ENCODE data around the gene ANKRD65. TPM values are rescaled to one million over a fixed set of nuclear protein-coding genes. Genes with fewer than 3 reads are reported as not detected.

ANKRD65 gene
- total and polyA plus RNA-seq, 3 experiments from 2014 or later: not detected

DNA sequence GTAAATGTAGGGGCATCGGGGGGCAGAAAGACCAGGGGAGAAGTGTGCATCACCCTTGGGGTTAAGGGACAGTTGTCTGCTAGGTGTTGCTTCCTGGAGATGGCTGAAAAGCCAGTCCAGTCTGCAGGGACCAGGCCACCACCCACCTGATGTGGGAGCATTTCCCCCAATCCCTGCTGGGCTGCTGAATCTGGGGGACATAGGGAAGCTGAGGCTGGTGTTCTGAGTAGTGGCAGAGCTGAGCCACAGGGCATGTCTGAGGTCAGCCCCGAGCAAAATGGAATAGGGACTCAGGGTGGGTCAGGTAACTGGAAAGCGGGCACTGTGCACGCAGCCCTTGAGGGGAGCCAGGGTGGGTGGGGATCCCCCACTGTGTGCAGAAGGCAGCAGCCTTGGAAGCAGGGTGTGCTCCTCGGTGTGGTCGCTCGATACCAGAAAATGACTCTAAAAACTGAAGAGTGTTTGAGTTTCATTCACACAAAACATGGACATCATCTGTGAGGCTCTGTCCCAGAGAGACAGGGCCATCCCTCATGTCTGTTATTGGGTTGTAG is 19.5 kb downstream of the ANKRD65 start:
- ChIA-PET CTCF (interaction anchor here (1.4 kb wide), 1 partner anchor 26 kb away, joined by 5 read pairs; the partner anchor contains the start of gene AURKAIP1), POLR2A (no interaction called here)
- no peak for DNase-seq
- Histone ChIP-seq H3K27ac (ENCODE audit: low read depth, low read length) (no peak overlapping the region), H3K9me3 (ENCODE audit: low read length) (no peaks in the 10 kb centered on the region), H3K36me3 (ENCODE audit: insufficient read depth, low read length) (peaks cover 63% of the 10 kb centered on the region), H3K4me3 (ENCODE audit: low read length) (no peak overlapping the region), H3K4me1 (ENCODE audit: insufficient read depth, low read length) (peaks cover 52% of the 10 kb centered on the region), H3K27me3 (ENCODE audit: insufficient read depth, low read length, poor library complexity, severe bottlenecking) (no peaks in the 10 kb centered on the region)
- peaks cover 35 to 63% (median 46%) of the 10 kb centered on the region in 3 donors for H3K4me1 Mint-ChIP-seq
- peaks cover 0 to 5% of the 10 kb centered on the region in 2 donors for H3K27me3 Mint-ChIP-seq
- H3K27ac Mint-ChIP-seq: peak overlapping the region; percentile 63 to 97 (median 82)
- peaks cover 0 to 85% (median 10%) of the 10 kb centered on the region in 3 donors for H3K36me3 Mint-ChIP-seq
- H3K9me3 Mint-ChIP-seq: no peaks in the 10 kb centered on the region
- peak overlapping the region; percentile 5 to 97 (median 68) for H3K4me3 Mint-ChIP-seq

DNA sequence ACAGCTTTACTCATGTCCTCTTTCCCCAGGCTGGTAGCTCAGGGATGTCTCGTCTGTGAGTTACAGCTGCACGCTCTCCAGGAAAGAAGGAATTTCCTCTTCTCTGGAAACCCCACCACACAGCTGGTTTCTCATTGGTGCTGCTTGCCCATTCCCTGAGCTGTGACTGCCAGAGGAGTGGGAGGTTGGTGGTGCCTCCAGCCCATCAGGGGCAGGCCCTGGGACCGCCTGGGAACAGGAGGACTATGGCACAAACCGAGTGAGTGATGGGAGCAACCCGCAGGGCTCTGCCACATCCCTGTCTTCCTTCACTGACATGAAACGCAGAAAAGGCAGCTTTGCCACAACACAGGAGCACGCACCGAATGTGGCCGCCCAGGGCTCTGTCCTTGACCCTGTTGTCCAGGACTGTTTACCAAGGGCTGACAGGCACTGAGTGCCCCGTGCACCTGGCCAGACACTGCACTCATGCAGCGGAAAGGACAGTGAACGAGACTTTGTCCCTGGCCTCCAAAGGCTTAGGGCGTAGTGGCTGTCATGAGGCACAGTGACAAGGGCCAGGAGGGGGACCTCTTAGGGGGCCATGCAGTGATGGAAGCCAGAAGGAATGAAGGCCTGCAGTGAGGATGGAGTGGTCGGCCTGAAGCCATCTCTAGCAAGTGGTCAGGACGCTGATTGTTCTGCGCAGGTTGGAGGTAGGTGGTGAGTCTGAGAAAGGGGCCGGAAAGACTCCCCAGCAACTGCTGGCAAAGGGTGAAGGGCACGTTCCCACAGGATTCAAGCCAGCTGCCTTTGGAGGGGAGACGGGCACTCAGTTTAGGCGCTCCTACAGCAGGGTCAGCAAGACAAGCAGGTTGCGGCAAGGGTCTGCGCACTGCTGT is 20.3 kb downstream of the ANKRD65 start:
- Mint-ChIP-seq H3K4me1 (peaks cover 30 to 56% (median 40%) of the 10 kb centered on the region in 3 donors), H3K4me3 (peak overlapping the region; percentile 88 to 97 (median 90)), H3K9me3 (no peaks in the 10 kb centered on the region), H3K27ac (peak overlapping the region; percentile 84 to 97 (median 92)), H3K27me3 (peaks cover 0 to 5% of the 10 kb centered on the region in 2 donors), H3K36me3 (peaks cover 0 to 81% (median 10%) of the 10 kb centered on the region in 3 donors)
- ChIA-PET CTCF (interaction anchor here (1.1 to 3.0 kb wide), 4 partner anchors 20 to 41 kb away, joined by 3 to 21 read pairs (median 9); partner anchors contain the start of gene AURKAIP1), POLR2A (interaction anchor here (0.6 to 3.8 kb wide), 3 partner anchors 15 to 623 kb away, joined by 3 to 48 read pairs (median 5); partner anchors contain the start of gene AURKAIP1)
- Histone ChIP-seq H3K27me3 (ENCODE audit: insufficient read depth, low read length, poor library complexity, severe bottlenecking) (no peaks in the 10 kb centered on the region), H3K9me3 (ENCODE audit: low read length) (no peaks in the 10 kb centered on the region), H3K4me1 (ENCODE audit: insufficient read depth, low read length) (peaks cover 45% of the 10 kb centered on the region), H3K4me3 (ENCODE audit: low read length) (peak overlapping the region; percentile 94), H3K27ac (ENCODE audit: low read depth, low read length) (peak overlapping the region; percentile 89), H3K36me3 (ENCODE audit: insufficient read depth, low read length) (peaks cover 58% of the 10 kb centered on the region)
- no peak for DNase-seq

DNA sequence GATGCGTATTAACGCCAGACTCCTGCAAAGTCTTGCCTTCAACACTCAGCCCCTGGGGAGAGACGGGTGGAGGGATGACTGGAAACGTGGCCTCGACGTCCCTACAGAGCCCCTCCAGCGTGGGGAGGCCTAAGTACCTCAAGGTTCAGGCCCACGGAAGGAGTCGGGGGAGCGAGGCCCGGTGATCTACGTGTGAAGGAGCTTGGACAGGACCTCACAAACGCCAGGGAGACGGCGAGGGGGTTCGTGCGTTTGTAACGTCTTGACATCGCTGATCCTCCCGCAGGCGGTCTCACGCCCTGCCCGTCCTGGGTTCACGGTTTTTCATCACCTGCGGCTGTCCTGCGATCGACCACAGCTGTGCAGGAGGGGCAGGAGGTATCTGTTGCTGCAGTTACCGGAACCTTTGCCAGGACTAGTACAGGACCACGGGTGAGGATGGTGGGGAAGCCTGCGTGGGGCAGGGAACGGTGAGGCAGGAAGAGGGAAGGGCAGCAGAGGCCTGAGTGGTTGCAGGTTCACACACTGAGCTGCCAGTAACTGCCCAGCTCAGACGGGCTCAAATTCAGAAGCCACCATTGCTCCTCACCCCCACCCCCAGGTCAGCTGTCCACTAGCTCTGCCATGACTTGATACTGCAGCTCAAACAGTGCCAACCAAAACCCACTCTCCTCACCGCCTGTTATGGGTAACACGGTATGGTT is 21.1 kb downstream of the ANKRD65 start:
- Mint-ChIP-seq H3K27me3 (peaks cover 0 to 5% of the 10 kb centered on the region in 2 donors), H3K36me3 (peaks cover 5 to 81% (median 14%) of the 10 kb centered on the region in 3 donors), H3K4me3 (peak overlapping the region; percentile 88 to 97 (median 90)), H3K27ac (peak overlapping the region; percentile 84 to 97 (median 92)), H3K9me3 (no peaks in the 10 kb centered on the region), H3K4me1 (peaks cover 34 to 58% (median 40%) of the 10 kb centered on the region in 3 donors)
- DNase-seq: no peak
- Histone ChIP-seq H3K27ac (ENCODE audit: low read depth, low read length) (peak overlapping the region; percentile 89), H3K9me3 (ENCODE audit: low read length) (no peaks in the 10 kb centered on the region), H3K4me3 (ENCODE audit: low read length) (peak overlapping the region; percentile 94), H3K4me1 (ENCODE audit: insufficient read depth, low read length) (peaks cover 37% of the 10 kb centered on the region), H3K27me3 (ENCODE audit: insufficient read depth, low read length, poor library complexity, severe bottlenecking) (no peaks in the 10 kb centered on the region), H3K36me3 (ENCODE audit: insufficient read depth, low read length) (peaks cover 57% of the 10 kb centered on the region)
- ChIA-PET CTCF (interaction anchor here (0.7 to 3.0 kb wide), 10 partner anchors 7 to 104 kb away, joined by 3 to 21 read pairs (median 4); partner anchors contain the start of genes AURKAIP1 and MRPL20), POLR2A (interaction anchor here (0.6 to 3.8 kb wide), 8 partner anchors 8 to 624 kb away, joined by 3 to 48 read pairs (median 4); partner anchors contain the start of genes AURKAIP1, MRPL20 and MXRA8)

DNA sequence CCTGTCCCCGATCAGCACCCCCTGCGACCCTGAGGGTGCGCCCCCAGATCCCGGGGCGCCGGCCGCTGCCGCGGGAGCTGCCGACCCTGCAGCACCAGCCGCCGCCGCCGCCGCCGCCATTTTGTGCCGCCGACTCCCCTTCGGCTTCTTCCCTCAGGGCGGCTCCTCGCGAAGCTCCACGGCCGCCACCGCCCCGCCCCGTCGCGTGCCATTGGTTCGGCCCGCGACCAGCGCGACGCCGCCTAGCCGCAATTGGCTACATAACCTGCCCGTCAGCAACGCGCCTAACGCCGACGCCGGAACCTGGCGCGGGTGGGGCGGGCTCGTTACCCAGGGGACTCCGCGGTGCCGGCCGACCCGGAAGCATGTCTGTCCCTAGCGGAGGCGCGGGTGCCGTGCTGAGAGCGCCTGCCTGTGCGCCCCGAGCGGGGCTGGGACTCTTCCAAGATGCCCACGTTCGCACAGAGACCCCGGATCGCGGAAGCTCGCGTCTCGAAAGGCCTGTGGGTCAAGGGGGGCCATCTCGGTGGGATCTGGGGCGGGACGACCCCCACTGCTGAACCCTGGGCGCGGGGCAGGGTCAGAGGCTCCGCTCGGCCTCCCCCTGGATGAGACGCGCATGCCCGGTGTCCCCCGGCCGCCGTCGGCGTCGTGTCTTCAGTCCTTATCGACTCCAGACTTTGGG is 21.7 kb downstream of the ANKRD65 start, which contains the start of gene CCNL2:
Gene CCNL2, minus strand, starts transcription at position 149 of the 685 bp plus-strand sequence. Its CDS starts 29 bp downstream, at position 120.
- Mint-ChIP-seq H3K4me1 (peaks cover 33 to 59% (median 42%) of the 10 kb centered on the region in 3 donors), H3K27me3 (peaks cover 0 to 5% of the 10 kb centered on the region in 2 donors), H3K9me3 (no peaks in the 10 kb centered on the region), H3K36me3 (peaks cover 5 to 81% (median 14%) of the 10 kb centered on the region in 3 donors), H3K4me3 (peak within 1 kb of the TSS; percentile 88 to 97 (median 90)), H3K27ac (peak within 1 kb of the TSS; percentile 84 to 98 (median 93))
- no peaks in the 10 kb centered on the region for H3K27me3 ChIP-seq (ENCODE audit: insufficient read depth, low read length, poor library complexity, severe bottlenecking)
- POLR2A ChIA-PET: interaction anchor here (0.5 to 3.8 kb wide), 12 partner anchors 8 to 262 kb away, joined by 3 to 48 read pairs (median 4); partner anchors contain the start of genes AURKAIP1, MRPL20 and MXRA8
- no peaks in the 10 kb centered on the region for H3K9me3 ChIP-seq (ENCODE audit: low read length)
- DNase-seq: peak; percentile 99 to 100 (median 99)
- peak within 1 kb of the TSS; percentile 89 for H3K27ac ChIP-seq (ENCODE audit: low read depth, low read length)
- H3K36me3 ChIP-seq (ENCODE audit: insufficient read depth, low read length): peaks cover 52% of the 10 kb centered on the region
- CTCF ChIA-PET: interaction anchor here (0.7 to 3.0 kb wide), 9 partner anchors 8 to 105 kb away, joined by 3 to 21 read pairs (median 4); partner anchors contain the start of genes AURKAIP1 and MRPL20
- peak within 1 kb of the TSS; percentile 94 for H3K4me3 ChIP-seq (ENCODE audit: low read length)
- H3K4me1 ChIP-seq (ENCODE audit: insufficient read depth, low read length): peaks cover 33% of the 10 kb centered on the region

DNA sequence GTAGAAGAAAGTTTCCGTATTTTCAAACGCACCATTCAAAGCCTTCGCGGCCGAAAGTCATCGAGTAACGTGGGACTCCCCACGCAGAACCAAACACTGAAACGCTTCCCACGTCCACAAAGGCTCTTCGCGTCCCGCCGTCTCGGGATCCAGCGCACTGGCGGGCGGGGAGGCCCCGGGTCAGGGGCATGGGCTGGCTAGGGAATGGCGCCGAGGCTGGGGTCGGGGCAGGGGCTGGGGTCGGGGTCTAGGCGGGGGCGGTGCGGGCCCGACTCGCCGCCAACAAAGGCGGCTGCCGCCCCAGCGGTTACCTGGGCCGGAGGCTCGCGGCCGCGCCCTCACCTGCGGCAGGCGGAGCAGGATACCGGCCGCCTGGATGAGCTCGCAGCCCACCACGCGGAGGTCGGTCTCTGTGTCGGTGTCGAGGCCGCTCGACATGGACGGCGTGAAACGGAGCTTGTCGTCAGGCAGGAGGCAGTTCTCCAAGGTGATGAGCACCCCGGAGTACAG is 22.3 kb downstream of the ANKRD65 start:
- peaks cover 5 to 82% (median 14%) of the 10 kb centered on the region in 3 donors for H3K36me3 Mint-ChIP-seq
- ChIA-PET POLR2A (interaction anchor here (0.5 to 3.8 kb wide), 11 partner anchors 8 to 262 kb away, joined by 3 to 48 read pairs (median 4); partner anchors contain the start of genes AURKAIP1, MRPL20 and MXRA8), CTCF (interaction anchor here (1.3 to 3.0 kb wide), 7 partner anchors 9 to 42 kb away, joined by 3 to 21 read pairs (median 5); partner anchors contain the start of genes AURKAIP1 and MRPL20)
- Histone ChIP-seq H3K36me3 (ENCODE audit: insufficient read depth, low read length) (peaks cover 56% of the 10 kb centered on the region), H3K4me1 (ENCODE audit: insufficient read depth, low read length) (peaks cover 33% of the 10 kb centered on the region), H3K9me3 (ENCODE audit: low read length) (no peaks in the 10 kb centered on the region), H3K27ac (ENCODE audit: low read depth, low read length) (peak overlapping the region; percentile 86), H3K4me3 (ENCODE audit: low read length) (peak overlapping the region; percentile 78), H3K27me3 (ENCODE audit: insufficient read depth, low read length, poor library complexity, severe bottlenecking) (no peaks in the 10 kb centered on the region)
- H3K4me3 Mint-ChIP-seq: peak overlapping the region; percentile 88 to 97 (median 90)
- H3K27me3 Mint-ChIP-seq: peaks cover 0 to 5% of the 10 kb centered on the region in 2 donors
- no peaks in the 10 kb centered on the region for H3K9me3 Mint-ChIP-seq
- H3K4me1 Mint-ChIP-seq: peaks cover 33 to 59% (median 41%) of the 10 kb centered on the region in 3 donors
- no peak for DNase-seq
- peak overlapping the region; percentile 72 to 98 (median 92) for H3K27ac Mint-ChIP-seq

DNA sequence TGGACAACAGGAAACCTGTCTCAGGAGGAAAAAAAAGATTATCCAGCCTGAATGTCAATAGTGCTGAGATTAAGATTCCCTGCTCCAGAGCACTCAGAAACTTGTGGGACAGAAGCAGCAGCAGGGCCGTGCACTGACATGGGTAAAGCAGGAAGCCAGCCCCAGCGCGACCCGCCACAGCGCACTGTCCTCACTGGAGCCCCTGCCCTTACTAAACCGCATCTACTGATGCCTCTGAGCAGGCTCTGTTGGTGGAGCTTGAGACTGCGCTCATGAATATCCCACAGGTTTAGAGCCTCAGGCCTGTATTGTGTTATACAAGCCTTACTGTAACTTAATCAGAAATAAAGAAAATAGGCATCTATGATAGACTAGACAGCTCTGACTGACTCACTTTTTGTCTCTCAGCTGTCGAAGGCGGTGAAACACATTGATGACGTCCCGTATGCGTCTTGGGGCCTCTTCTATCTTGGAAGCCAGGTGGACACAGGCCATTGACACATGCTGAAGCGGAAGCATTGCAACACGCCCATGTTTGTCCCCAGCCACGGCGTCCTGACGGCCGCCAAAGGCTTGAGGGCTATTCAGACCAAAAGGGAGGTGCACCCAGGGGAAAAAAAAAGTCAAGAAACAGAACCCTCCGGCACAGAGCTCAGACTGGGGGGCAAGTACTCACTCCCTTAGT is 23.1 kb downstream of the ANKRD65 start:
- Histone ChIP-seq H3K27ac (ENCODE audit: low read depth, low read length) (peak overlapping the region; percentile 86), H3K27me3 (ENCODE audit: insufficient read depth, low read length, poor library complexity, severe bottlenecking) (no peaks in the 10 kb centered on the region), H3K36me3 (ENCODE audit: insufficient read depth, low read length) (peaks cover 59% of the 10 kb centered on the region), H3K9me3 (ENCODE audit: low read length) (no peaks in the 10 kb centered on the region), H3K4me1 (ENCODE audit: insufficient read depth, low read length) (peaks cover 33% of the 10 kb centered on the region), H3K4me3 (ENCODE audit: low read length) (peak overlapping the region; percentile 78)
- Mint-ChIP-seq H3K4me1 (peaks cover 30 to 60% (median 38%) of the 10 kb centered on the region in 3 donors), H3K9me3 (no peaks in the 10 kb centered on the region), H3K27me3 (peaks cover 0 to 5% of the 10 kb centered on the region in 2 donors), H3K4me3 (peak overlapping the region; percentile 88 to 97 (median 90)), H3K36me3 (peaks cover 5 to 82% (median 9%) of the 10 kb centered on the region in 3 donors), H3K27ac (peak overlapping the region; percentile 72 to 98 (median 92))
- POLR2A ChIA-PET: interaction anchor here (2.5 to 3.8 kb wide), 2 partner anchors 10 to 23 kb away, joined by 25 to 48 read pairs; partner anchors contain the start of genes AURKAIP1 and MRPL20
- CTCF ChIA-PET: interaction anchor here (1.1 to 3.0 kb wide), 4 partner anchors 10 to 43 kb away, joined by 3 to 21 read pairs (median 5); partner anchors contain the start of gene AURKAIP1
- no peak for DNase-seq
